WTC11 (cell line): ENCODE data around the gene ENOX2.

ENCODE experiments used
- NFYB ChIP-seq: sonication (generic); formaldehyde crosslinking; conservative IDR thresholded peaks from 2 replicates; pipeline ENCODE4 v1.8.0; 2022; ENCODE audit warnings: low read depth, missing genetic modification reagents
- NR2C2 ChIP-seq: sonication (generic); formaldehyde crosslinking; IDR thresholded peaks from 2 replicates; pipeline ENCODE4 v1.8.0; 2022; ENCODE audit warnings: mild to moderate bottlenecking, missing genetic modification reagents
- SOX15 ChIP-seq: fragments of 250-450 bp; sonication (Bioruptor Pico); IDR thresholded peaks from 2 replicates; pipeline ENCODE4 v1.9.0; 2021; ENCODE audit warnings: mild to moderate bottlenecking
- ZNF121 ChIP-seq: sonication (generic); formaldehyde crosslinking; IDR thresholded peaks from 2 replicates; pipeline ENCODE4 v1.8.0; 2023; ENCODE audit warnings: missing genetic modification reagents
- TF ChIP-seq, protein P1 (sequence below): sonication (generic); formaldehyde crosslinking; IDR thresholded peaks from 2 replicates; pipeline ENCODE4 v1.8.1; 2023; ENCODE audit warnings: mild to moderate bottlenecking, missing genetic modification reagents
- TF ChIP-seq, protein P2 (sequence below): sonication (generic); formaldehyde crosslinking; IDR thresholded peaks from 2 replicates; pipeline ENCODE4 v1.8.1; 2022; ENCODE audit warnings: low read depth, missing genetic modification reagents, borderline replicate concordance

DNA sequence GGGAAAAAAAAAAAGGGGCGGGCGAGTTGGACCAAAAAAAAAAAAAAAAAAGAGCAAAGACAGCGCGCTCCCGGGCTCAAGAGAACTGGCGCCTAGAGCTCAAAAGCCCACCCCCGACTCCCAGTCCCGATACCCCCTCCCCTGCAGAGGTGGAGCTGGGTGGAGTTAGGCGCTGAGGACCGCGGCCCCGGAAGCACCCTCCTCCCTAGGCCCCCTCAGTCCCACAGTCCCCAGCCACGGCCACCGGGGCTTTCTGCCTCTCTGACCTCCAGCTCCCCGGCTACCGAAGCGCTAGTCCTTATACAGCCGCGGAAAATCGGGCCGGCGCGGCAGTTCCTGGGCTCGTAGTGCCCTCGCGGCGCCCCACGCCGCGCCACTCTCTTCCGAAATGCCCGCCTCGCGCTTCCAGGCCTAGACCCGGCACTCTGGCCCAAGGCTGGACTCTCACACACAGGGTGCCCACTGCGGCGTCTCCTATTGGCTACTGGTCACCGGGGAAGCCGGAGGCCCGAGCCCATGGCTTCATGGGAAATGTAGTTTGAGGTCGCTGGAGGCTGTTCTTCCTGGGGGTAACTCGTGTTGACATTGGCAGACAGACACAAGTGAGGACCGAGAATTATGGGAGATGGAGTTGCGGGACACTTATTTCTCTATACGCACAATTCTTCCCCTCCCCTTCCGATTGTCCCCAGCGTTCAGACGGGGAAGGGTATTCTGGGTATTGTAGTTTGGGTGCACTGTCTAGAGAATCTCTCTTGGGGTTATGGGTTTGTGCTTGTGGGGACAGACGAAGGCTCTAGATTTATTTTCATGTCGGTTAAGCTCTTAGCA is at the start of gene ENOX2:
- TF ChIP-seq SOX15 (CRISPR knock-in tag) (no peak), NR2C2 (CRISPR knock-in tag) (no peak), NFYB (CRISPR knock-in tag) (peak; percentile 45), ZNF121 (CRISPR knock-in tag) (no peak)
- TF ChIP-seq, protein P1, sequence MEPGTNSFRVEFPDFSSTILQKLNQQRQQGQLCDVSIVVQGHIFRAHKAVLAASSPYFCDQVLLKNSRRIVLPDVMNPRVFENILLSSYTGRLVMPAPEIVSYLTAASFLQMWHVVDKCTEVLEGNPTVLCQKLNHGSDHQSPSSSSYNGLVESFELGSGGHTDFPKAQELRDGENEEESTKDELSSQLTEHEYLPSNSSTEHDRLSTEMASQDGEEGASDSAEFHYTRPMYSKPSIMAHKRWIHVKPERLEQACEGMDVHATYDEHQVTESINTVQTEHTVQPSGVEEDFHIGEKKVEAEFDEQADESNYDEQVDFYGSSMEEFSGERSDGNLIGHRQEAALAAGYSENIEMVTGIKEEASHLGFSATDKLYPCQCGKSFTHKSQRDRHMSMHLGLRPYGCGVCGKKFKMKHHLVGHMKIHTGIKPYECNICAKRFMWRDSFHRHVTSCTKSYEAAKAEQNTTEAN (CRISPR knock-in tag) = no peak
- TF ChIP-seq, protein P2, sequence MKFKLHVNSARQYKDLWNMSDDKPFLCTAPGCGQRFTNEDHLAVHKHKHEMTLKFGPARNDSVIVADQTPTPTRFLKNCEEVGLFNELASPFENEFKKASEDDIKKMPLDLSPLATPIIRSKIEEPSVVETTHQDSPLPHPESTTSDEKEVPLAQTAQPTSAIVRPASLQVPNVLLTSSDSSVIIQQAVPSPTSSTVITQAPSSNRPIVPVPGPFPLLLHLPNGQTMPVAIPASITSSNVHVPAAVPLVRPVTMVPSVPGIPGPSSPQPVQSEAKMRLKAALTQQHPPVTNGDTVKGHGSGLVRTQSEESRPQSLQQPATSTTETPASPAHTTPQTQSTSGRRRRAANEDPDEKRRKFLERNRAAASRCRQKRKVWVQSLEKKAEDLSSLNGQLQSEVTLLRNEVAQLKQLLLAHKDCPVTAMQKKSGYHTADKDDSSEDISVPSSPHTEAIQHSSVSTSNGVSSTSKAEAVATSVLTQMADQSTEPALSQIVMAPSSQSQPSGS (CRISPR knock-in tag) = no peak
